Endothelial cell of umbilical vein (primary cell): ENCODE results near the gene MAP2K4.
"Not testable (repeated sequence)": the region's sequence is repeated elsewhere in the genome, so short reads cannot be mapped to it uniquely, and the experiment has no call there.

Experiments used
- CTCF ChIP-seq, 2 donors: IDR thresholded peaks; 1 replicate in 1 of 2; 2 replicates in 1 of 2; pipeline ENCODE4 v1.5.1; 2011; ENCODE audit warnings: low read length in 2 of 2, mild to moderate bottlenecking in 2 of 2, moderate library complexity in 2 of 2, control low read depth in 1 of 2, inconsistent platforms in 1 of 2, low read depth in 1 of 2; ENCODE audit not compliant: insufficient read depth in 1 of 2; ENCODE audit errors: extremely low read depth in 1 of 2
- EZH2 ChIP-seq: IDR thresholded peaks from 2 replicates; pipeline ENCODE4 v1.6.1; 2012; ENCODE audit warnings: borderline replicate concordance, low read depth, mild to moderate bottlenecking, moderate library complexity, low read length, inconsistent platforms; ENCODE audit not compliant: severe bottlenecking
- JUN ChIP-seq: IDR thresholded peaks from 2 replicates; pipeline ENCODE4 v1.6.1; 2011; ENCODE audit warnings: borderline replicate concordance, low read depth; ENCODE audit not compliant: insufficient read length, insufficient read depth
- MAX ChIP-seq: IDR thresholded peaks from 2 replicates; pipeline ENCODE4 v1.6.1; 2011; ENCODE audit not compliant: insufficient read depth, insufficient read length
- MYC ChIP-seq: IDR thresholded peaks from one replicate; pipeline ENCODE4 v1.6.1; 2011; ENCODE audit warnings: mild to moderate bottlenecking, low read depth, low read length
- POLR2A ChIP-seq: IDR thresholded peaks from 2 replicates; pipeline ENCODE4 v1.6.1; 2012; ENCODE audit warnings: low read depth, mild to moderate bottlenecking, control low read depth, low read length
- POLR2AphosphoS5 ChIP-seq: IDR thresholded peaks from 2 replicates; pipeline ENCODE4 v1.6.1; 2012; ENCODE audit warnings: low read depth, mild to moderate bottlenecking, control low read depth, low read length, moderate library complexity; ENCODE audit not compliant: insufficient read depth

DNA sequence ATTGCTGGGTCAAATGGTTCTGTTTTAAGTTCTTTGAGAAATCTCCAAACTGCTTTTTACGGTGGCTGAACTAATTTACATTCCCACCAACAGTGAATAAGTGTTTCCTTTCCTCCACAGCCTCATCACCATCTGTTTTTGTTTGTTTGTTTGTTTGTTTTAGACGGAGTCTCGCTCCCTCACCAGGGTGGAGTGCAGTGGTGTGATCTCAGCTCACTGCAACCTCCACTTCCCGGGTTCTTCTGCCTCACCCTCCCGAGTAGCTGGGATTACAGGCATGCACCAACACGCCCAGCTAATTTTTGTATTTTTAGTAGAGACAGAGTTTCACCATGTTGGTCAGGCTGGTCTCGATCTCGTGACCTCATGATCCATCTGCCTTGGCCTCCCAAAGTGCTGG is 141.5 kb downstream of the MAP2K4 start:
- TF ChIP-seq POLR2A; MAX; CTCF (IDR thresholded peaks at IDR 0.05; ENCODE audit: extremely low read depth in 1 of 2, insufficient read depth in 1 of 2, low read depth in 1 of 2, low read length in 2 of 2); EZH2; POLR2AphosphoS5; JUN; MYC: not testable (repeated sequence)
